WI38 (cell line): ENCODE results near the gene PROC.

Experiments used
- H3K4me3 ChIP-seq: 2 replicates; pipeline ENCODE4 v1.5.1; 2011; ENCODE audit warnings: low read depth, mild to moderate bottlenecking, control low read depth, low read length
- TF ChIP-seq, protein P1 (sequence below): IDR thresholded peaks from 2 replicates; pipeline ENCODE4 v1.5.1; 2012; ENCODE audit warnings: low read depth, mild to moderate bottlenecking, control low read depth, low read length

The PROC gene

DNA sequence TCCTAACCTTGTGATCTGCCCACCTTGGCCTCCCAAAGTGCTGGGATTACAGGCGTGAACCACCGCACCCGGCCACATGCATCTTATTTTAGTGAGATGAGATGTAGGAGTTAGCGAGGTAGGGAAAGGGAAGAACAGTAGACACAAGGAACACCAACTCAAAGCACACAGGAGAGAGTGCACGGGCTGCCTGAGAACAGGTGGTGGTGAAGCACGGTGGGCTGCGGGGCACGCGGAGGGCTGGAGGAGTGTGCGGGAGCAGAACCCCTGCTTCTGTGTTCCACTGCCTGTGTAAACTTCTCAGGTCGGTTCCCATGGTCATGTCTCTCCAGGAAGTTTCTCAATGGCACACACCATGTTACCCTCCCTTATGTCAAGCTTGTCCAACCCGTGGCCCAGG, 38.7 kb downstream of the PROC start:
- TF ChIP-seq, protein P1, sequence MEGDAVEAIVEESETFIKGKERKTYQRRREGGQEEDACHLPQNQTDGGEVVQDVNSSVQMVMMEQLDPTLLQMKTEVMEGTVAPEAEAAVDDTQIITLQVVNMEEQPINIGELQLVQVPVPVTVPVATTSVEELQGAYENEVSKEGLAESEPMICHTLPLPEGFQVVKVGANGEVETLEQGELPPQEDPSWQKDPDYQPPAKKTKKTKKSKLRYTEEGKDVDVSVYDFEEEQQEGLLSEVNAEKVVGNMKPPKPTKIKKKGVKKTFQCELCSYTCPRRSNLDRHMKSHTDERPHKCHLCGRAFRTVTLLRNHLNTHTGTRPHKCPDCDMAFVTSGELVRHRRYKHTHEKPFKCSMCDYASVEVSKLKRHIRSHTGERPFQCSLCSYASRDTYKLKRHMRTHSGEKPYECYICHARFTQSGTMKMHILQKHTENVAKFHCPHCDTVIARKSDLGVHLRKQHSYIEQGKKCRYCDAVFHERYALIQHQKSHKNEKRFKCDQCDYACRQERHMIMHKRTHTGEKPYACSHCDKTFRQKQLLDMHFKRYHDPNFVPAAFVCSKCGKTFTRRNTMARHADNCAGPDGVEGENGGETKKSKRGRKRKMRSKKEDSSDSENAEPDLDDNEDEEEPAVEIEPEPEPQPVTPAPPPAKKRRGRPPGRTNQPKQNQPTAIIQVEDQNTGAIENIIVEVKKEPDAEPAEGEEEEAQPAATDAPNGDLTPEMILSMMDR: no peak
- H3K4me3 ChIP-seq: no peak overlapping the region

DNA sequence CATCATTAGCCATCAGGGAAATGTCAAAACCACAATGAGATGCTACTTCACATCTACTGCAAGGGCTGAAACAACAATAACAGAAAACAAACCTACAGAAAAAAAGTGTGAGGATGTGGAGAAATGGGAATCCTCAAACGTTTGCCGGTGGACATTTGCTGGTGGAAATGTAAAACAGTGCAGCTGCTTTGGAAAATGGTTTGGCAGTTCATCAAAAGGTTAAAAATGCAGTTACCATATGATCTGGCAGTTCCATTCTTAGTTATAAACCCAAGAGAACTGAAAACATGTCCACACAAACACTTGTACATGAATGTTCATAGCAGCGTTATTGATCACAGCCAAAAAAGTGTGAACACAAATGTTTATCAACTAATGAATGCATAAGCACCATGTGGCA, 44.2 kb downstream of the PROC start:
- TF ChIP-seq, protein P1: no peak
- no peak overlapping the region for H3K4me3 ChIP-seq

DNA sequence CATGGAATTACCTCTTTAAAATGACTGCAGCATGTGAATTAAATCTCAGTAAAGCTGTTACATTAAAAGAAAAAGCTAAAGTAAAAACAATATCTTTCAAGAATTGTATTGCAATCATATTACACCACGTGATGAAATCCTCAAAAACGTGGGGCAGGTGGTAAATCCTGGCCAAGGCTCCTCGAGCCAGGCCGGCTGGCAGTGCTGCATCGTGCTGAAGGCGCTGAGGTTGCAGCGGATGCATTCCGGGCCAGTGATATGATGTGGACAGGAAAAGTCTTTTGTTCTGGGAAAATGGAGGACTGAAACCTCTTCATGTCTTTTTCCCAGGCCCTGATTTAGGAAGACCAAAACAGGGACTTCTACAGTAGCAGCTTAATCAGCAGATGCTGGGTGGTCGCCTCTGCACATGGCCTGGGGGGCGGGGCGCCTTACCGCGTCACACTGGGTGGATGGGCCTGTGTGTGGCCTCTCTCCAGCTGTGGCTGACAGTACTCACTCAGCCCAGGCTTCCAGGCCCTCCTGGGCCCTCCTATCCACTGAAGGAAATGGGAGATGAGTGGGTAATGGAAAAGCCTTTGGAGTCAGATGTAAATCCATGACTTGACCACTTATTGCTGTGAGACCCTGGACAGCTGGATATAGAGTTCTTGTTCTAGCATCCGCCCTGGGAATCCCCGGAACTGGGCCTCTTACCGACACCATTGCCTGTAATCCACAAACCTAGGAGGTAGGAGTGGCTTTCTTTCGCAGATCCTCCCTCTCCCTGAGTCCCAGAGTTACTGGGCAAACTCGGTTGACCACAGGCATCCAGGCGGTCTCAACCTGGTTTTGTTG, 45.1 kb downstream of the PROC start:
- H3K4me3 ChIP-seq: no peak overlapping the region
- TF ChIP-seq, protein P1: no peak

DNA sequence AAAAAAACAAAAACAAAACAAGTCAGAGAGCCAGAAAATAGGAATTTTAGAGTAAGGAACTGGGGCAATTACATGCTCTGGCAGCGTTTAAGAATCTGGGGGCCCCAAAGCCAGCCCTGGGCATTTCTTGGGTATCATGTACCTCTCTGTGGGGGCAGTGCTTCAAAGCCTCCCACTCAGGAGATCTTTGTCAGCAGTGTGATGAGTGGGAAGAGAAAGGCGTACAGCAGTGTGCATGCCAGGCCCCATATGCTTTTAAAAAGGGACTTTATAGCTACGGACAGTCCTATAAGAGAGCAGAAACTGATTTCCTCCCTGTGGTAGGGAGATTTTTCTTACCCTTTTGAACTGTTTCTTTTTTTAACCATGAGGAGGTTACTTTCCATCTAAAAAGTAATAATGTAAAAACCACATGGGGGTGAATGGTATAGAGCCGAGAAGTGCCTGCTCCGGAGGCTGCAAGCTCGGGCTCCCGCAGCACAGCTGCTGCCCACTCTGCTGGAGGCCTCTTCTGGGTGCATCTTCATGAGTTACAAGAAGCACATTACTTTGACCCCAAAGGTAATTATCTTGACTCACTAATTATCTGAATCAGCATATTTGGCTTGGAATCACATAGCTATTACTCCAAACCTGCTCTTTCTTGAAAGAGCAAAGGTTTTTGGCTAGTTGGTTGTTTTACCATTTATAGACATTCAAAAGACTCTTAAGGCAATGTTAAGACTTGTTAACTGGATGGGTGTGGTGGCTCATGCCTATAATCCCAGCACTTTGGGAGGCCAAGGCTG, 46.4 kb downstream of the PROC start:
- H3K4me3 ChIP-seq: no peak overlapping the region
- TF ChIP-seq, protein P1: no peak

DNA sequence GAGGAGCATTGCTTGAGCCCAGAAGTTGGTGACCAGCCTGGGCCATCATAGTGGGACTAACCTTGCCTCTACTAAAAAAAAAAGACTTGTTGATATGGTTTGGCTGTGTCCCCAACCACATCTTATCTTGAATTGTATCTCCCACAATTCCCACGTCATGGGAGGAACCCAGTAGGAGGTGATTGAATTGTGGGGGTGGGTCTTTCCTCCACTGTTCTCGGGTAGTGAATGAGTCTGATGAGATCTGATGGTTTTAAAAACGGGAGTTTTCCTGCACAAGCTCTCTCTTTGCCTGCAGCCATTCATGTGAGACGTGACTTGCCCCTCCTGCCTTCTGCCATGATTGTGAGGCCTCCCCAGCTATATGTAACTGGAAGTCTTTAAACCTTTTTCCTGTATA, 47.0 kb downstream of the PROC start:
- TF ChIP-seq, protein P1: no peak
- no peak overlapping the region for H3K4me3 ChIP-seq

DNA sequence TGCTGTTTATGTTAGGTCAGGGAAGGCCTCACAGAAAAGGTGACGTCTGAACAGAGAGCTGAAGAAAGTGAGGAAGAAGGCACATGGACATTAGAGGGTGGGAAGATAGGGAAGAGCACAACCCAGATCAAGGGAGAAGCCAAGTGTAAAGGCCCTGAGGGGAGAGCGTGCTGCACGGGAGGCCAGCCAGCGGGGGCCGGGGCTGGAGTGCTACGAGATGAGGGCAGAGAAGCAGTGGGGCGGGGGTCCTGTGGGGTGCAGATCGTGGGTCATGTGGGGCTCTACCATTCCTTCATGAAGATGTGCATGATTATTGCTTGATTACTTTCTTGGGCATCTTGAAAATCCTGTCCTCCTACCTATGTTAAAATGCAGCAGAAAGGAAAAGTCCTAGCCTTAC, 50.8 kb downstream of the PROC start:
- TF ChIP-seq, protein P1: no peak

DNA sequence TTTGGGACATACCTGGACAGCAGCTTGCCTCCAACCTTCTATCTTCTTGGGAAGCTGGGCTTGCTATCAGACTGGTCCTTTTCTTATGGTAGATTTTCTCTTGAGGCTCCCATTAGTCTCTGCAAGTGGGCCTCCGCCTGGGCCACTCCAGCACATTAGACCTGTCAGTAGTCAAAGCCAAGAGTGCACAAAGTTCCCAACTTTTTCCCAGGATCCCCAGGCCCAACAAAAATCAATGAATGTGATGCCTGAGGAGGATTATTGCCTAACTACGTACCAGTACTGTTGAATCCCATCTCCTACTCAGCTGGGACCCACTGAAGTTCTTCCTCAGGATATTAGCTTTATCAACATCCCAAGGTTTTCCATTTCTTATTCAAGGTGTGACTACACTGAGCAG, 51.7 kb downstream of the PROC start:
- no peak overlapping the region for H3K4me3 ChIP-seq
- TF ChIP-seq, protein P1: no peak

More for the DNA sequence above, 50.8 kb downstream of the PROC start:
- no peak overlapping the region for H3K4me3 ChIP-seq
